GM12878 (cell line): ENCODE data around the gene RASGRF2. TPM values are rescaled to one million over a fixed set of nuclear protein-coding genes. Genes with fewer than 3 reads are reported as not detected.

Experiments used
- ATAC-seq: fragments of 200-7000 bp; cut with Tn5 transposase; 3 replicates; pipeline ENCODE4 v1.9.1; 2020; ENCODE audit warnings: mild to moderate bottlenecking, moderate library complexity
- BruUV-seq: library from RNA; stranded (reverse); fragments of 400-500 nt; replicated peaks from 2 replicates; lab custom pipeline; 2021; lab: Mats Ljungman, UMichigan
- CTCF ChIA-PET: fragments of 300-600 bp; sonication (Branson Sonifier 250); formaldehyde crosslinking; extraction: SDS; loops from one replicate; lab custom pipeline; 2021; ENCODE audit warnings: inconsistent platforms; lab: Yijun Ruan, JAX
- POLR2A ChIA-PET: fragments of 350-600 bp; formaldehyde crosslinking; extraction: SDS; loops from one replicate; lab custom pipeline; 2021; ENCODE audit warnings: inconsistent platforms; lab: Charles Lee
- RAD21 ChIA-PET: fragments of 300-600 bp; sonication (Branson Sonifier 250); formaldehyde crosslinking; loops from one replicate; lab custom pipeline; 2023; ENCODE audit warnings: antibody characterized with exemption; ENCODE audit not compliant: unreplicated experiment; lab: Charles Lee
- SMC1A ChIA-PET: fragments of 300-600 bp; sonication (Branson Sonifier 250); formaldehyde crosslinking; loops from one replicate; lab custom pipeline; 2023; ENCODE audit not compliant: unreplicated experiment, uncharacterized antibody; lab: Charles Lee
- DNase-seq: peaks from one replicate; pipeline ENCODE4 v3.0.0-alpha.2; 2011; ENCODE audit warnings: low read depth, low spot score
- FAIRE-seq: peaks from 3 replicates; lab custom pipeline; 2011; peaks lifted over from hg19 to GRCh38; lab: Jason Lieb, UNC
- H2AFZ ChIP-seq: 2 replicates; pipeline ENCODE4 v1.6.0; 2011; ENCODE audit warnings: low read depth, low read length, control low read depth; ENCODE audit not compliant: control insufficient read depth
- H3K27ac ChIP-seq: 2 replicates; pipeline ENCODE4 v1.5.1; 2011; ENCODE audit warnings: control low read depth; ENCODE audit not compliant: control insufficient read depth, insufficient read depth
- H3K27me3 ChIP-seq, 2 experiments: replicated peaks in 1 of 2; 2 replicates each; pipeline versions ENCODE4 v1.6.0 to v1.6.1; 2011; ENCODE audit warnings: low read length in 1 of 2; ENCODE audit not compliant: control insufficient read depth in 2 of 2, insufficient read depth in 2 of 2
- H3K36me3 ChIP-seq, 2 experiments: 2 replicates each; pipeline ENCODE4 v1.5.1; 2011; ENCODE audit warnings: low read length in 1 of 2; ENCODE audit not compliant: control insufficient read depth in 2 of 2, insufficient read depth in 2 of 2
- H3K4me1 ChIP-seq: 2 replicates; pipeline ENCODE4 v1.6.1; 2011; ENCODE audit warnings: mild to moderate bottlenecking, low read length, moderate library complexity, mixed read lengths; ENCODE audit not compliant: control insufficient read depth, insufficient read depth
- H3K4me2 ChIP-seq: 2 replicates; pipeline ENCODE4 v1.6.0; 2011; ENCODE audit warnings: control low read depth; ENCODE audit not compliant: control insufficient read depth, insufficient read depth
- H3K4me3 ChIP-seq: fragments of 200-600 bp; sonication (generic); 2 replicates; pipeline ENCODE4 v1.5.1; 2016
- H3K79me2 ChIP-seq: 2 replicates; pipeline ENCODE4 v1.6.0; 2011; ENCODE audit warnings: low read length; ENCODE audit not compliant: control insufficient read depth, insufficient read depth
- H3K9ac ChIP-seq: 2 replicates; pipeline ENCODE4 v1.8.0; 2011; ENCODE audit warnings: low read length, control low read depth, mixed read lengths; ENCODE audit not compliant: control insufficient read depth, insufficient read depth
- H3K9me3 ChIP-seq: replicated peaks from 3 replicates; pipeline ENCODE4 v1.5.1; 2011; ENCODE audit warnings: mild to moderate bottlenecking, low read length; ENCODE audit not compliant: control insufficient read depth, insufficient read depth
- H4K20me1 ChIP-seq: 2 replicates; pipeline ENCODE4 v1.6.0; 2011; ENCODE audit not compliant: control insufficient read depth, insufficient read depth
- EZH2 ChIP-seq: IDR thresholded peaks from 2 replicates; pipeline ENCODE4 v1.6.1; 2012; ENCODE audit warnings: low read depth, mild to moderate bottlenecking, control low read depth, inconsistent platforms, low read length, borderline replicate concordance; ENCODE audit not compliant: control insufficient read depth
- HDGF ChIP-seq: fragments of 450-650 bp; IDR thresholded peaks from 2 replicates; pipeline ENCODE4 v1.6.1; 2016; ENCODE audit warnings: antibody characterized with exemption
- IRF4 ChIP-seq: IDR thresholded peaks from 2 replicates; pipeline ENCODE4 v1.6.1; 2011; ENCODE audit warnings: low read depth, low read length
- MEF2A ChIP-seq: IDR thresholded peaks from 2 replicates; pipeline ENCODE4 v1.6.1; 2011; ENCODE audit warnings: low read depth, mild to moderate bottlenecking, low read length, moderate library complexity; ENCODE audit not compliant: insufficient read depth
- NBN ChIP-seq: fragments of 450-650 bp; IDR thresholded peaks from 2 replicates; pipeline ENCODE4 v1.6.1; 2016
- NFYB ChIP-seq: IDR thresholded peaks from 2 replicates; pipeline ENCODE4 v1.6.1; 2011; ENCODE audit warnings: low read depth, mild to moderate bottlenecking, low read length, improper control_type of control experiment, moderate library complexity; ENCODE audit not compliant: insufficient read depth
- NR2F1 ChIP-seq: fragments of 450-650 bp; conservative IDR thresholded peaks from 2 replicates; pipeline ENCODE4 v1.6.1; 2017; ENCODE audit warnings: mild to moderate bottlenecking
- RAD21 ChIP-seq: IDR thresholded peaks from 2 replicates; pipeline ENCODE4 v1.6.1; 2011; ENCODE audit warnings: mild to moderate bottlenecking, low read depth, low read length, moderate library complexity; ENCODE audit not compliant: insufficient read depth
- RUNX3 ChIP-seq: IDR thresholded peaks from 2 replicates; pipeline ENCODE4 v1.6.1; 2012; ENCODE audit warnings: low read length, inconsistent platforms
- SUPT20H ChIP-seq: IDR thresholded peaks from 2 replicates; pipeline ENCODE4 v1.6.1; 2011; ENCODE audit warnings: low read depth, mild to moderate bottlenecking, low read length, moderate library complexity, borderline replicate concordance; ENCODE audit not compliant: control insufficient read depth
- ZNF274 ChIP-seq: IDR thresholded peaks from one replicate; pipeline ENCODE4 v1.8.0; 2011; ENCODE audit not compliant: insufficient read length, insufficient read depth
- ZNF384 ChIP-seq: IDR thresholded peaks from 2 replicates; pipeline ENCODE4 v1.6.1; 2012; ENCODE audit warnings: low read depth, mild to moderate bottlenecking, low read length, improper control_type of control experiment, borderline replicate concordance
- WGBS: methylation state at CpG from one replicate; pipeline ENCODE4 v1.1.6; 2016; ENCODE audit warnings: low lambda C conversion rate; ENCODE audit not compliant: insufficient replicate concordance, insufficient coverage; ENCODE audit errors: missing lambda C conversion rate; 5-methylcytosine and 5-hydroxymethylcytosine counted together
- in situ Hi-C: fragments of 300-500 bp; cut with MboI; formaldehyde crosslinking; loops from 9 replicates; pipeline ENCODE4 v1.14.3; 2018; ENCODE audit warnings: mixed read lengths
- intact Hi-C: fragments of 100-400 bp; cut with micrococcal nuclease; formaldehyde crosslinking; loops from one replicate; pipeline ENCODE4 v1.14.2; 2022; ENCODE audit not compliant: unreplicated experiment
- polyA plus RNA-seq, 11 experiments: library from polyadenylated mRNA; depleted of rRNA in 4 of 11; unstranded in 6 of 11; stranded (reverse) in 5 of 11; fragments of >200 nt; fragmentation: Nextera tagmentation in 4 of 11; fragmentation: Illumina TruSeq in 1 of 11; extraction: Ambion mirVana in 4 of 11; extraction: Trizol in 1 of 11; gene quantifications; 1 replicate in 1 of 11; 2 replicates in 10 of 11; pipeline versions ENCODE4 v1.2.1 to v1.2.3, GENCODE V29; 2011 to 2016; ENCODE audit warnings: inconsistent platforms in 2 of 11, missing spikeins in 2 of 11, low read depth in 1 of 11
- total RNA-seq, 4 experiments: library from RNA; depleted of rRNA in 3 of 4; stranded (reverse); fragments of >200 nt in 3 of 4; fragmentation: Illumina TruSeq in 1 of 4; extraction: Trizol in 1 of 4; gene quantifications; 2 replicates each; pipeline versions ENCODE4 v1.2.1 to v1.2.3, GENCODE V29; 2013 to 2021
- TF ChIP-seq, protein P1 (sequence below): fragments of 450-650 bp; IDR thresholded peaks from 2 replicates; pipeline ENCODE4 v1.6.1; 2016; ENCODE audit warnings: mild to moderate bottlenecking

The RASGRF2 gene
- total and polyA plus RNA-seq, 10 of the 15 experiments (the other 5 are each of a cell fraction or from before 2014, with no cell fraction given): 0.05 to 0.24 (median 0.07) TPM

DNA sequence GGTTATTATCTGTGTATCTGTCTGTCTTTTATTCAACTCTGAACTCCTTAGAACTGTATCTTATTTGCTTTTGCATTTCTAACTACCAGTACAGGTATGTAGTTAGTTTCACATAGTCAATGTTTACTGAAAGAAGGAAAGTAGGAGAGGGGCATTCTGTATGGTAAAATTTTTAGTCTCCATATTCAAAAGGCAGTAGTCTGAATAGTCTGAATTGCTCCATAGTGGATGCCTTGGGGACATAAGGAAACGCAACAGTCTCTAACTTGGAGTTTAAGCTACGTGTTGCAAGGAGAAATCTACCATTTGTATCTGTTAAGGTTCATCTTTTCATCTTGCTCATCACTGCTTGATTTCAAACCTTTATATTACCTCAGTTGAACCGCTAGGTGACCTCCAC is 26.2 kb downstream of the RASGRF2 start:
- no peak overlapping the region for H3K4me2 ChIP-seq
- no peaks in the 10 kb centered on the region for H4K20me1 ChIP-seq
- intact Hi-C loops: no loop called here
- no peaks in the 10 kb centered on the region for H3K79me2 ChIP-seq
- H3K27ac ChIP-seq: no peak overlapping the region
- WGBS: 11% methylated on average over 3 of the region's 3 CpGs
- no peak overlapping the region for H3K9ac ChIP-seq
- in situ Hi-C loops: no loop called here
- RAD21 ChIA-PET: no interaction called here
- H3K36me3 ChIP-seq: no peaks in the 10 kb centered on the region
- BruUV-seq: no TSS peak
- no peaks in the 10 kb centered on the region for H3K9me3 ChIP-seq
- no peaks in the 10 kb centered on the region for H3K4me1 ChIP-seq
- no peak for TF ChIP-seq ZNF274
- TF ChIP-seq NR2F1: no peak
- no peak for TF ChIP-seq HDGF
- no peak for TF ChIP-seq NFYB
- TF ChIP-seq NBN: no peak
- TF ChIP-seq RUNX3: no peak
- no peak for TF ChIP-seq ZNF384
- TF ChIP-seq SUPT20H: no peak
- no peak for TF ChIP-seq IRF4
- CTCF ChIA-PET: no interaction called here
- H3K4me3 ChIP-seq: no peak overlapping the region
- FAIRE-seq (no peak), ATAC-seq (no peak), DNase-seq (no peak)
- no peaks in the 10 kb centered on the region for H3K27me3 ChIP-seq
- POLR2A ChIA-PET: no interaction called here
- SMC1A ChIA-PET: interaction anchor here (1.0 to 1.5 kb wide), 3 partner anchors 11 to 31 kb away, joined by 3 to 4 read pairs (median 3); no protein-coding TSS in a partner anchor
- no peak overlapping the region for H2AFZ ChIP-seq

- no TSS peak for BruUV-seq
- H3K27me3 ChIP-seq: no peaks in the 10 kb centered on the region
- TF ChIP-seq EZH2 (no peak), MEF2A (no peak), RAD21 (no peak)
- TF ChIP-seq, protein P1, sequence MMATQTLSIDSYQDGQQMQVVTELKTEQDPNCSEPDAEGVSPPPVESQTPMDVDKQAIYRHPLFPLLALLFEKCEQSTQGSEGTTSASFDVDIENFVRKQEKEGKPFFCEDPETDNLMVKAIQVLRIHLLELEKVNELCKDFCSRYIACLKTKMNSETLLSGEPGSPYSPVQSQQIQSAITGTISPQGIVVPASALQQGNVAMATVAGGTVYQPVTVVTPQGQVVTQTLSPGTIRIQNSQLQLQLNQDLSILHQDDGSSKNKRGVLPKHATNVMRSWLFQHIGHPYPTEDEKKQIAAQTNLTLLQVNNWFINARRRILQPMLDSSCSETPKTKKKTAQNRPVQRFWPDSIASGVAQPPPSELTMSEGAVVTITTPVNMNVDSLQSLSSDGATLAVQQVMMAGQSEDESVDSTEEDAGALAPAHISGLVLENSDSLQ: no peak
- TF ChIP-seq, all 136 proteins: peak for 0
- no peaks in the 10 kb centered on the region for H3K4me1 ChIP-seq
- FAIRE-seq: no peak
- H3K9ac ChIP-seq: no peak overlapping the region
- no peaks in the 10 kb centered on the region for H4K20me1 ChIP-seq
- H3K4me3 ChIP-seq: no peak overlapping the region
- DNase-seq: no peak
- H3K27ac ChIP-seq: no peak overlapping the region
- no peak overlapping the region for H3K4me2 ChIP-seq
- H2AFZ ChIP-seq: no peak overlapping the region
- H3K79me2 ChIP-seq: no peaks in the 10 kb centered on the region
- no peaks in the 10 kb centered on the region for H3K36me3 ChIP-seq
- ATAC-seq: no peak
- ChIA-PET RAD21 (no interaction called here), SMC1A (interaction anchor here (1.0 to 1.5 kb wide), 3 partner anchors 12 to 32 kb away, joined by 3 to 4 read pairs (median 3); no protein-coding TSS in a partner anchor), CTCF (no interaction called here), POLR2A (no interaction called here)
- no peaks in the 10 kb centered on the region for H3K9me3 ChIP-seq
- WGBS: 36% methylated on average over 7 of the region's 7 CpGs
- in situ Hi-C loops: no loop called here
- intact Hi-C loops: no loop called here
These were observed 27.1 kb downstream of the RASGRF2 start for GRCh38 chr5:80987078-80987766.
